Activated T-helper 1 cell treated with Interleukin-2 at 50 U/mL for 16 hours (primary cell): ENCODE data around the gene MAPK11.

Experiments used
- DNase-seq: peaks from one replicate; pipeline ENCODE4 v3.0.0-alpha.2; 2020; ENCODE audit warnings: low read depth

The MAPK11 gene

DNA sequence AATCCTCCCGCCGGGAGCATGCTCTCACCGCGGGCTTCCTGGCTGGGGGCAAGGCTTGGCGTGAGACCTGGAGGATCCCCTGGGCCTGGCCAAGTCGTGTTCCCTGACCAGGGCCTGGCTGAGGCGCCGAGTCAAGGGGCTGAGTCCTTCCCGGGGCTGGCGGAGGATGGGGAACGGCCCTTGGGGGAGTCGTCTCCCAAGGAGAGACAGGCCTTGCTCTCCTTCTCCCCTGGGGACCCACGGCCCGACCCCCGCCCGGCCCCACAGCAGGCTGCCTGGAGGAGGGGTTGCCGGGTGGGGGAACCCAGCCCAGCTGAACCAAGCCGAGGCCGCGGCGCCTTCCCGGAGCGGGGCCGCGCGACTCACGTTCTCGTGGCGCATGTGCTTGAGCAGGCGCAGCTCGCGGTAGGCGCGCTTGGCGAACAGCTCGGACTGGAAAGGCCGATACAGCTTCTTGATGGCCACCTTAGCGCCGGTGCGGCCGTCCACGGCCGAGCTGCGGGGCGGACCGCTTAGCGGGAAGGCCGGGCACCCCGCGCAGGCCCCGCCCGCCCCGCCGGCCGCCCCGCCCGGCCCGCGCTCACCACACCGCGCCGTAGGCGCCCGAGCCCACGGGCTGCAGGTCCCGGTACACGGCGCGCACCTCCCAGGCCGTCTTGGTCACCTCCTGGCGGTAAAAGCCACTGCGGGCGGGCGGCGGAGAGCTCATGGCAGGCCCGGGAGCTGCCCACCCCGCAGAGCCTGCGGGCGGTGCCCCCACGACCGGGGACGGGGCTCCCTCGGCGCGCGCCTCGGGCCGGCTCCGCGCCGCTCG is 9.2 kb downstream of the MAPK11 start:
- no peak for DNase-seq

DNA sequence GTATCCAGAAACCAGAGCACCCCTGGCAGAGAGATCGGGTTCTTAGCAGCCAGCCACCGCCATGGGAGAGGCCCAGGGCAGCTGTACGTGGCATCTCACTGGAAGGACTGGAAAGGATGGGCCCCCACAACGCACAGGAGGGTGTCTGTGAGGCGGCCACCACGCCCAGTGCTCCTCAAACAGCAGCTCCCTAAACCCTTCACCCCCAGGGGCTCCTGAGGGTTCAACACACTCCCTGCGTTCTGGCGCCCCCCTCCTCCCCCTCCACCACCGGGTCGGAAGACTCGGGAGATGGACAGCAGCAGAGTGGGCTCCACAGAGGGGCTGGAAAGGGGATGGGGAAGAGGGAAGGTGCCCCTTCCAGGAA is 9.8 kb downstream of the MAPK11 start:
- no peak for DNase-seq

DNA sequence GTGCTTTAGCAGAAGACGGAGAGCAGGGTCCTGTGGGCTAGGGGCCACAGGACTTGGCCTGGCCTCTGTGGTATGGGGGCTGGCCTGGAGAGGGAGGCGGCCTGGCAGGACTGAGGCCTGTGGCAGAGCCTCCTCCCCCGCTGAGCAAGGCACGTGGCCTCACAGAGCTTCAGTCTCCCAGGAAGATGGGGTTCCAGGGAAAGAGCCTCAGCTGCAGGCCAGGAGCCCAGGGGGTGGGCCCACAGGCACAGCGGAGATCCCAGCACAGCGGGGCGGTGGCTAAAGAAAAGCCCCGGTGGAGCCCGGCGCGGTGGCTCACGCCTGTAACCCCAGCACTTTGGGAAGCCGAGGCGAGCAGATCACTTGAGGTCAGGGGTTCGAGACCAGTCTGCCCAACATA is 10.9 kb downstream of the MAPK11 start:
- DNase-seq: no peak

DNA sequence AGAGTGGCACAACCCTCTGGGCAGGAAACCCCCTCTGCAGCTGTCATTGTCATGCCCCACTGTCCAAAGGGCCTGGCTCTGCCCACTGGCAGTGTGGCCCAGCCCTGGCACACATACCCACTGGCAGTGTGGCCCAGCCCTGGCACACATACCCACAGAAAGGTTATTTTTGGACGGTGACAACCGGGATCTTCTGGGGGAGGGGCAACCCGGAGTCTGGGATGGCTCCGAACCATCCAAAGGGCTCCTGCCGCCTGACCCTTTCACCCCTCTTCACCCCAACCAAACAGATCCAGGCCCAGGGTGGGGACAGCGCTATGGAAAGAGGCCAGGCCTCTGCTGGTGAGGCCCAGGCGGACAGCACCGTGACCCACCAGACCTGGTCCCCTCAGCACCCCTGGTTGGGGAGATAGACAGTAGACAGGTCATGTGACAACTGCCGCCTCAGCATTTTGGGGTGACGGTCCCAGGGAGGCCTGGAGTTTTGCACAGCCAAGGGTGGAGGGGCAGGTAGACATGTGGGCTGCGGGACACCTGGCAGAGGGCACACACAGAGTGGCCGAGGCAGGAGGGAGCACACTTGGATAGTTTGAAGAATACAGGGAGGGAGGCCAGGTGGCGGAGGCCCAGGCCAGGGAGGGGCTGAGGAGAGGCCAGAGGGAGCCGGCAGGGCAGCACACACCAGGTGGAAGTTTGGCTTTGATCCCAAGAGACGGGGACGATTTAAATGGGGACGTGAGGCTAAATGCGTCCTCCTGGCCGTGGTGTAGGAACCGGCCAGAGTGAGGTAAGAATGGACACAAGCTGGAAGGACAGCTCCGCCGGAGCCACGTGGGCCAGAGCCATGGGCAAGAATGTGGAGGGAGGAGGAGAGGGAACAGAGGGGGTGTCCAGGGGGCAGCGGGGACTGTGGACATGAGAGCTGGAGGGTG is 11.6 kb downstream of the MAPK11 start:
- no peak for DNase-seq

- DNase-seq: no peak
Observed at GRCh38 chr22:50257451-50258360, 12.5 kb downstream of the MAPK11 start.

DNA sequence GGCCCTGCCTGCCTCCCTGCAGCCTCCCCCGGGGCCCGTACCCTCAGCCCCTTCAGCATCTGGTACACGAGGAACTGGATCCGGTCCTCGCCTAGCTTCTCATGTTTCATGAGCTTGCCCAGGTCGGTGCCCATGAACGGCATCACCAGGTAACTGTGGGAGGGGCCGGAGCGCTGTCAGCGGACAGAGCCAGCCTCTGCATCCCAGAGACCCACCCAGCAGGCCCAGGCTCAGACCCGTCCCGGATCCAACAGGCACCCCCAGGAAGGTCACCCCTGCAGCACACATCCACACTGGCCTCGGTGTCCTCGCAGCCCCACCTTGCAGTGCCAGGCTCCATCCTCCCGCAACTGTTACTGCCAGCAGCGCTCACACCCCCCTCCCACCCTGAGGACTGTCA is 13.1 kb downstream of the MAPK11 start:
- DNase-seq: no peak

- DNase-seq: no peak
Observed at GRCh38 chr22:50256258-50256862, 13.8 kb downstream of the MAPK11 start.

GRCh38 chr22:50255607-50256006 is 14.6 kb downstream of the MAPK11 start:
- DNase-seq: no peak

GRCh38 chr22:50255099-50255498 is 15.1 kb downstream of the MAPK11 start:
- no peak for DNase-seq

GRCh38 chr22:50253941-50254340 is 16.2 kb downstream of the MAPK11 start:
- no peak for DNase-seq

DNA sequence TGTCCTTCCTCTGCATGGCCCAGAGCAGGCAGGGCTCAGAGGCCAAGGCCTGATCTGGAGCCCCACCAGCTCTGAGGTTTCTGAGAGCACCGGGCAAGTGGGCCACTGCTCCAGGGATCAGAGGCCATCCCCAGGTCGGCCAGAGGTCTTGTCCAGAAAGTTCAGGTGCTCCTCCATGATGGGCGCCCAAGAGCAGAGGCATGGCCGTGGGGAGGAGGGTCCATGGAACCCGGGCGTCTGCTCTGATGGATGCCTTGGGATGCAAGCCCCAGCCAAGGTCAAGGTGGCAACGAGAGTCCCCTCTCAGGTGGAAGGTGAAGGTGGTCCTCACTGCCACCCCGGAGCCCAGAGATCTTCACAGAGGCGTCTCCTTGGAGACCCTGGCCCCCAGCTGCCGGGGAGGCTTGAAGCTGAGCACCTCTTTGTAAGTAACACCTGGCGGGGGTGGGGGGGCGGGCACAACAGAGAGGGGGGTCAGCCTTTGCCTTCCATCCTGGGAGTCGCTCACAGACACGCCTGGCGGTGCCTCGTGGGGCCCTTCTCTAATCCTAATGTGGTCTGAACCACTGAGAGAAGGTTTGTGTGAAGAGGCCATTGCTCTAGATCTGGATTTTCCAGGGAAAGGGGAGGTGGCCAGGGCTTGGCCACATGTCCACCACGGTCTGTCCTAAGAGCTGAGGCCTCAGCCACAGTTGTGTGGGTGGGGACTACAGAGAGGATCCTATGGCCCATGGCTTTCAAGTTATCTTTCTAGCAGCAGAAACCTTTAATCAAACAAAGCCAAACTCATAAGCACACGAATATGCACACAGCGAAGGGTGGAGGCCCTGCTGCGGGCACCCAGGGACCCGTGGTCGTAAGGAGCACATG is 16.9 kb downstream of the MAPK11 start:
- DNase-seq: no peak

DNA sequence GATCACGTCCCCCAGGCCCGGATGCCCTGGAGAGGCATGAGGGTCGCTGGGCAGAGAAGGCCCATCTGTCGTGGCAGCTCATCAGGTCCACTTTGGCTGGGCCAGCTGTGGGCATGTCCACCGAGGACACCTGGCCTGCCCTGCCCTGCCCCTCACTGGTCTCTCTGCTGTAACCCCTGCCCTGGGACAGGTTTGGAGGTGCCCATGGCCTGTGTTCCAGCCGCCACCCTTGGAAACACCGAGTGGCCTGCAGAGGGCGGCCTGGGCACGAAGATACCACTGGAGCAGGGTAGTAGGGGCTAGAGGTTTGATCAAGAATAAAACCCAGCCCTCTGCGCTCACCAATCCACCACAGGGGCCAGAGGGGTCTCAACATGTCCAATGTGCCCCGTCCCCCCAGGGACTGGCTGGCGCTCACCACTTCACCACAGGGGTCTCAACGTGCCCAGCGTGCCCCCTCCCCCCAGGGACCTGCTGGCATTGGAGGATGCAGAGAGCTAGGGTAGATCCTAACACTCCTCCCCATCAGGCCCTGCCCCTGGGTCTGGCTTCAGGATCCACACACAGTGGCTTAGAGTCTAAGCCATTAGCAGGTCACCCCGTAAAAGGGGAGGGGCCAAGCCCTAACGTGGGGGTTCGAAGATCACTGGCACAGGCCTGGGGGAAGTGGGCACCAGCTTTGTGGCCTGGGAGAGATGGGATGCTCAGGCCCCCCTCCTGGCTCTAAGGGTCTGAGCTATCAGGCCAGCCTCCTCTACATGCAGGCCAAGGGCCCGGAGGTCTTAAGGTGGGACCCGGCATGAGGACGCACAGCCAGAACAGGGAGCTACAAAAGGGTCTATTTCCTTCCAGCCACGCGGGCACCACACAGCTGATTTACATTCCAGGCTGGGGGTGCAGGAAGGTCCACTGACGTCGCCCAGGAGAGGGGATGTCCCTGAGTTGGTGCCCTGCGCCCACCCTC is 17.8 kb downstream of the MAPK11 start:
- peak; percentile 55 for DNase-seq

DNA sequence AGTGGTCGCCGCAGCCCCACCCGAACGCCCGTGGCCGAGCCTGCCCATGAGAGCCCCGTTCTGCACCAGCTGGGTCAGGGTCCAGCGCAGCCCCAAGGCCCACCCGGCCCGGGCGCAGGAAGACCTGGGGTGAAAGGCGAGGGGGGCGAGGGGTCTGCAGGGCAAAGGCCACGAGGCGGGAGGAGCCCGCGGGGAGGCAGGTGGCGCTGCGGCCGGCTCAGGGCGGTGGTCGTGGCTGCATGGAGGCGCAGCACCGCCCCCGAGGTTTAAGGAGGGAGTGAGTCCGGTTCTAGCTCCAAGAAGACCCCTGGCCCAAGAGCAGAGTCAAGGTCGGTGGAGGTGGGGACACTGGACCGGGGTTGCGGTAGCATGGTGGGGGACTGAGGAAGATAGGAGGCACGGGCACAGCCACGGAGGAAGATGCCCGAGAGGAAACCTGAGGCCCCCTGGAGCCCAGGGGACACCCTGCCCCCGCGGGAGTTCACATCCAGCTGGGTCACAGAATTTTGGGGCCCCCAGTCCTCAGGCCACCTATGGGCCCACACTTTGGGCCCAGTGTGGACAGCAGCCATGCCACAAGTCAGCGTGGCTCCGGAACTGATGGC is 18.6 kb downstream of the MAPK11 start:
- no peak for DNase-seq

DNA sequence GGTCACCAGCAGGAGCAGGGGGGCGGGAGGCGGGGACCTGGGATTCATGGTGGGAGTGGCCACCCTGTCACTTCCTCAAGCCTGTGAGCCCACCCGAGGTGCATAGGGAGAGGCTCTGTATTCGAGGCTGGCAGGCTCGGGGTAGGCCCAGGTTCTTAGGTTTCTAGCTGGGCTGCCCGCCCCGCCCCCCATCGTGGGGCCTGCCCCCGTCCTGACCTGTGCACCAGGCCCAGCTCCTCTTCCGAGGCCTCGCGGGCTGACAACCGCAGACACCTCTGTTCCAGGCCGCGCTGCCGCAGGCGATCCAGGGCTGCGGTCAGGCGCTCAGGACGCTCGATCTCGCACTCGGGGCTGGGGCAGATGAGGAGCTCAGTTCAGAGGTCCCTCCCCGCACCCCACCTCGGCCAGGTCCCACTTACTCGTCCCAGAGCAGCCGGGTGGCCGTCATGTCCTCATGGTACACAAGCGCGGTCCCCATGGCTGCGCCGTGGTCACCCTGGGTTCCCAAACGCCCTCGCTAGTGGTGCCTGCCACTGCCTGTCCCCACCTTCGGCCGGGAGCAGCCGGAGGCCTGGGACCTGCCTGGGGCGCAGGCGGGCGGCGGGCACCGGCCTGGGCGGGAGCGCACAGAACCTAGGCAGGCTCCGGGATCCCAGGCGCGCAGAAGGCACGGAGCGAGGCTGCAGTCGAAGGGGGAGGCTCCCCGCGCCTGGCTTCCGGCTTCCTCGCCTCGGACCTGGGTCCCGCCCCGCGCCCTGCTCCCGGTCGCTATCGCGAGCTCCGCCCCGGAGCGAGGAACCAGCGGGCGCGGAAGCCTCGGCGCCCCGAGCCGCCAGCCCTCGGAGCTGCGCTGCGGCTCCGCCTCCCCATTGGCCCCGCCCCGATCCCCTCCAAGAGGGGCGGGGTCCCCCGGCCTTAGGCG is 19.4 kb downstream of the MAPK11 start, which contains the start of gene HDAC10:
Gene HDAC10, minus strand, starts transcription at position 711 of the 922 bp plus-strand sequence. Its CDS starts 233 bp downstream, at position 478.
- peak; percentile 72 for DNase-seq

DNA sequence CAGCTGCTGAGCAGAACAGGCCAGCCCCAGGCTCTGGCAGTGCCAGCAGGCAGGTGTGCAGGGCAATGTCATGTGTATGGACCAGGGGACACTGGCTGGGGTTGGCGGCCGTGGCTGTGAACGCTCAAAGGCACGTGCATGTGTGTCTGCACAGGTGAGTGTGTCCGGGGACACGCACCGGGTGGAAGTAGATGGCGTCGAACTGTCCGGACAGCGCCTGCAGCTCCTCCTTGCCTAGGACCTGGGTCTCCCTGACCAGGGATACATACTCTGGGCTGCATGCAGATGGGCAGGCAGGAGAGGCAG is 20.0 kb downstream of the MAPK11 start:
- no peak for DNase-seq

- DNase-seq: no peak
Observed at GRCh38 chr22:50249341-50250248, 20.6 kb downstream of the MAPK11 start.
